Activated naive CD8-positive, alpha-beta T cell treated with anti-CD3 and anti-CD28 coated beads for 36 hours (primary cell): ENCODE data around the gene CERS6. TPM values are rescaled to one million over a fixed set of nuclear protein-coding genes. Genes with fewer than 3 reads are reported as not detected.

Experiments
- DNase-seq: peaks from one replicate; pipeline ENCODE4 v3.0.0; 2021
- H3K27ac Mint-ChIP-seq: one replicate; pipeline ENCODE4 v1.8.0; 2022; ENCODE audit warnings: mild to moderate bottlenecking, moderate library complexity, mixed read lengths
- H3K27me3 Mint-ChIP-seq: one replicate; pipeline ENCODE4 v1.8.0; 2022; ENCODE audit warnings: mild to moderate bottlenecking, mixed read lengths
- H3K36me3 Mint-ChIP-seq: one replicate; pipeline ENCODE4 v1.8.0; 2021; ENCODE audit warnings: mild to moderate bottlenecking, mixed read lengths
- H3K4me1 Mint-ChIP-seq: one replicate; pipeline ENCODE4 v1.8.0; 2021; ENCODE audit warnings: mixed read lengths
- H3K4me3 Mint-ChIP-seq: one replicate; pipeline ENCODE4 v1.8.0; 2022; ENCODE audit warnings: mild to moderate bottlenecking, moderate library complexity, mixed read lengths
- H3K9me3 Mint-ChIP-seq: one replicate; pipeline ENCODE4 v1.8.0; 2022; ENCODE audit warnings: mixed read lengths
- total RNA-seq, 2 experiments: library from RNA; stranded (reverse); gene quantifications; one replicate each; pipeline ENCODE4 v1.2.3, GENCODE V29; 2021

The CERS6 gene
- total RNA-seq, 2 experiments from 2014 or later: 20.6 to 21.3 TPM

GRCh38 chr2:168679081-168679480 is 223.0 kb downstream of the CERS6 start:
- no peak for DNase-seq
- H3K36me3 Mint-ChIP-seq: peaks cover 17% of the 10 kb centered on the region
- no peaks in the 10 kb centered on the region for H3K27me3 Mint-ChIP-seq
- H3K4me1 Mint-ChIP-seq: peaks cover 2% of the 10 kb centered on the region
- no peak overlapping the region for H3K4me3 Mint-ChIP-seq
- H3K27ac Mint-ChIP-seq: no peak overlapping the region
- no peaks in the 10 kb centered on the region for H3K9me3 Mint-ChIP-seq

DNA sequence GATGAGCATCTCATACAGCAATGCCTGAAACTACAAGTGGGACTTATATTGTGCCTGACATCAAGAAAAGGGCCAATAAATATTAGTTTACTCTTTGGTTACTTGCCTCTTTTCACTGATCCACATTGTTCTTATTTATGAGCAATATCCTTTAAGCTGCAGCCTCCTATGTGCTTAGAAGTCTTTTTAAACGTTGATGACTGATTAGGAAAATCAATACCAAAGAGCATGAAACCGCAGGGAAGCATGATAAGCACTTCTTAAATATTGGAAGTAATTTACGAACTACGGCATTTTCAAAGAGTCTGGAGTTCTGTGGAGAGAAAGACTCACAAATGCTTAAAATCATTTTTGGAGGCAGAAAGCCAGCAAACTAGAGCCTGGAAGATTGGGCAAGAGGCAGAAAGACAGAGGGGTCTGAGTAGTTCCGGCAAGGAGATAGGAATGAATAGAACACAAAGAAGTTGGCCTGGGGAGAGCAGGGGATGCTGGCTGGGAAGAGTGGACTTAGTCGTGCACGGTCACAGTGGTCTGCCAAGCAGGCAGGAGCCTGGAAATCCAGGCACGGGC is 223.8 kb downstream of the CERS6 start:
- Mint-ChIP-seq H3K27me3 (no peaks in the 10 kb centered on the region), H3K4me1 (peaks cover 2% of the 10 kb centered on the region), H3K9me3 (no peaks in the 10 kb centered on the region), H3K27ac (no peak overlapping the region), H3K4me3 (peak overlapping the region; percentile 5), H3K36me3 (peaks cover 13% of the 10 kb centered on the region)
- DNase-seq: no peak

DNA sequence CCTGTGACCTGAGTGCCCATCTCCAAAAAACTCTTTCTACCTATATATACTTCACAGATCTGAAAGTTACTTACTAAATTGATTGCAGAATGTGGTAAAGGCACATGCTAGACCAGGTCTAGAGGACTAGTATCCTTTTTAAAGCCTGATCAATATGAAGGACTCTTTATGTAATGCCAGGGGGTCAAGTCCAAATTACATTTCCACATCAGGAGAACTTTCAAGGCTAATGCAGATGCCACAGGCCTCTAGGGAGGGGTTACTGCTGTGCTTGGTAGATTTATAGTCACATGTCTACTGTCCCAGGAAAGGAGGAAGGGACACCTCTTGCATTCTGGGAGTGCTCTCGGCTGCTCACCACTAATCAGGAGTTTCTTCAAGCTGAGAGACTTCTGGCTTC is 227.9 kb downstream of the CERS6 start:
- Mint-ChIP-seq H3K9me3 (no peaks in the 10 kb centered on the region), H3K4me3 (no peak overlapping the region), H3K4me1 (no peaks in the 10 kb centered on the region), H3K27ac (no peak overlapping the region), H3K27me3 (no peaks in the 10 kb centered on the region), H3K36me3 (no peaks in the 10 kb centered on the region)
- DNase-seq: no peak

DNA sequence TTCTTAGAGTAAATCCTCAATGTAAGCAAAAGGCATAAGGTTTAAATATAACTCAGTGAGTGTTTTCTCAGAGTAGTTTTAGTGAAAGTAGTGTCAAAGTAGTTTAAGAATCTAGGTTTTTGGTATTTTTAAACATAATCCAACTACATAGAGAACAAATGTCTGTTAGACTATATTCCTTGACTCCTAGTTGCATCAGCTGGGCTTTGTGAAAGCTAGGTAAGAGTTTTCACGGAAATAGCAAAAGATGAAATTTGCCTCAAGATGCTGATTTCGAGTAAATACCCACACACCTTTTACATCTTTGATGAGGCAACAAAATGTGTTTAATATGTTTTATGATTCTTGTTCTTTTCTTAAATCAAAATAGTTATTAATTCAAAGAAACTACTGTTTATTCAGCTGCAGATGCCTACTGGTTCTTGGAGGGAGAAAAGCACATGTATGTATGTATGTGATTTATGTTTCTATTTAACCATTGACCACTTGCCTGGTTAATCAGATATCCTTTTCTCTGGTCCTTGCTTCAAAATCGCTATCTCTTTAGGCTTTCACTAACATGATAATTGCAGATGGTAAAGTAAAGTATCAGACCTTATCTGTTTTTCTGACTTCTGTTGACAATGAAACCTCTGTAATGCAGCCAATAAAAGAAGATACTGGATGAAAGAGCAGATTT is 229.0 kb downstream of the CERS6 start:
- H3K27ac Mint-ChIP-seq: no peak overlapping the region
- H3K27me3 Mint-ChIP-seq: no peaks in the 10 kb centered on the region
- H3K9me3 Mint-ChIP-seq: no peaks in the 10 kb centered on the region
- H3K36me3 Mint-ChIP-seq: no peaks in the 10 kb centered on the region
- no peak for DNase-seq
- H3K4me1 Mint-ChIP-seq: no peaks in the 10 kb centered on the region
- H3K4me3 Mint-ChIP-seq: no peak overlapping the region

DNA sequence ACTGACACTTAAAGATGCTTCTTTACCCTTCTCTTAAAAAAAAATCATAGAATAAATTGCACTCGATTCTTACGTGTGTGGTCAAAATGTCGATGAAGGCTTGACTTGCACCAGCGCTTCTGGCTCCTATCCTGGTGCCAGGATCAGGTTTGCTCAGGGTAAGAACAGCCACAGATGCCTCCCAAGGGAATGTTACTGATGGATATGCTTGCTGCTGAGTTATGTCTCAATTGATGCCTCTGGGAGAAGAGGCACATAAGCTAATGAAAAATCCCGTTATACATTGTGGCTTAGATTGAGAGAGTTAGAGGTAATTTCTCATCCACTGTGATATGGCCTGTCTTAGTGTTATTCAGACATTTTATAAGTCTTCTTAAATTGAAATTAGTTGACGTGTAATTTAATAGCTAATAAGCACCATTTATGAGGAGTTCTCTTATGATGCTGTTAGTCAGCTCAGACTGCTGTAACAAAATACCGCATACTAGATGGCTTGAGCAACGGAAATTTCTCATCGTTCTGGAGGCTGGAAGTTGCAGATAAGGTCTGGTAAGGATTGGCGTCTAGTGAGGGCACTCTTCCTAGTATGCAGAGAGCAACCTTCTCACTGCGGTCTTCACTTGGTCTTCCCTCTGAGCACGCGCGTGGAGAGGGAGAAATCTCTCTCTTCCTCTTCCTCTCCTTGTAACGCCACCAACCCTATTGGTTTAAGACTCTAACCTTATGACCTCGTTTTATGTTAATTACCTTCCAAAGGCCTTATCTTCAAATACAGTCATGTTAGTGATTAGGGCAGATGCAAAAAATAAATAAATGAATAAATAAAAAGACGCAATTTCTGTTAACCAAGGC is 229.8 kb downstream of the CERS6 start:
- Mint-ChIP-seq H3K27me3 (no peaks in the 10 kb centered on the region), H3K4me3 (no peak overlapping the region), H3K9me3 (no peaks in the 10 kb centered on the region), H3K4me1 (no peaks in the 10 kb centered on the region), H3K27ac (no peak overlapping the region), H3K36me3 (no peaks in the 10 kb centered on the region)
- no peak for DNase-seq

DNA sequence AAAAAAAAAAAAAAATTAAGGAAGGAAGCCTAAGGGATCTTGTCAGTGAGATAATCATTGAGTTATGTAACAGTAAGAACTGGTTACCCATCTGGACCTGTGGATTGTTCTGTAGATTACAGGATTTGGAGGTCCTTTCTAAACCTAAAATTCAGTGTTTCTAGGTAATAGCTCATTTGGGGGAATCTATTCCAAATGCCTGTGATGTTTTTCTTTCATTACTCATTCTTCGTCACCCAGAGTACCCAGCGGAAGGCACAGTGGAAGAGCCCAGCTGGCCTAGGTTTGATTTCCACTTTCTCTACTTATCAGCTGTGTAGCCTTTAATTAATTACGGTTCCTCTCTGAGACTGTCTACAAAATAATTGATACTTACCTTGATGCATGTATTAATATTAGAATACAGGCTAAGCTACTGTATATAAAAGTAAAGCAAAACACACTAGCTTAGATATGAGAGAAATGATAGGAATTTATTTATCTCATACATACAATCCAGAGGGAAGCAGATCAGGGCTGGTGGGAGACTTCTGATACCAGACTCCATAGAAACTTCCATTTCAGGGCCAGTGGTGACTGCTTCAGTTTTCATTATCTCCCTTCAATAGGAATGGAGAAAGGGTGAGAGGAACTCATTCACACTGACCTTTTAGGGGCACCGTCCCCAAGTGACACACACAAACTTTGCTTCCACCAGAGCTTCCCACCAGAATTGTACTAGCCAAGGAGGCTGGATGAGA is 230.6 kb downstream of the CERS6 start:
- Mint-ChIP-seq H3K36me3 (peaks cover 6% of the 10 kb centered on the region), H3K4me3 (no peak overlapping the region), H3K27me3 (no peaks in the 10 kb centered on the region), H3K27ac (no peak overlapping the region), H3K4me1 (no peaks in the 10 kb centered on the region), H3K9me3 (no peaks in the 10 kb centered on the region)
- DNase-seq: no peak

- H3K4me3 Mint-ChIP-seq: no peak overlapping the region
- H3K9me3 Mint-ChIP-seq: no peaks in the 10 kb centered on the region
- DNase-seq: no peak
- H3K27ac Mint-ChIP-seq: no peak overlapping the region
- H3K4me1 Mint-ChIP-seq: peaks cover 2% of the 10 kb centered on the region
- H3K36me3 Mint-ChIP-seq: peaks cover 10% of the 10 kb centered on the region
- no peaks in the 10 kb centered on the region for H3K27me3 Mint-ChIP-seq
Observed at GRCh38 chr2:168687314-168687713, 231.2 kb downstream of the CERS6 start.

GRCh38 chr2:168690381-168690885 is 234.4 kb downstream of the CERS6 start:
- no peak overlapping the region for H3K4me3 Mint-ChIP-seq
- H3K36me3 Mint-ChIP-seq: peaks cover 23% of the 10 kb centered on the region
- H3K27ac Mint-ChIP-seq: no peak overlapping the region
- peaks cover 2% of the 10 kb centered on the region for H3K4me1 Mint-ChIP-seq
- no peaks in the 10 kb centered on the region for H3K9me3 Mint-ChIP-seq
- DNase-seq: no peak
- H3K27me3 Mint-ChIP-seq: no peaks in the 10 kb centered on the region

DNA sequence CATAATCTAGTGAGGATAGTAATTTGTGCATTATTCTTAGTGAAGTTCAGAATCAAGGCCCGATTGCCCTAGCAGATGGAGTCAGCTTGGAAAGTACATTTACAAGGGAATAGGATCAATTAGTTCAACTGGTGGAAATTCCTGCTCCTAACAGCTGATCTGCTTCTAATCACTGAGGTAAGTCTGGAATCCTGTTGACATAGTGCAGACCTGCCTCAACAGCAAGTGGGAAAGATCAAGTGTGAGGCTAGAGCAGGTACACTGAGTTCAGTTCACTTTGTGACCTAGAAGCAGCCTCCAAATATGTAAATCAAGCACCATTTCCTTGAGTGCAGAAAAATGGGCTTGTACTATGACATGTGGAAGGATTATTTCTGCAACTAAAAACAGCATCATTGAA is 235.1 kb downstream of the CERS6 start:
- H3K9me3 Mint-ChIP-seq: no peaks in the 10 kb centered on the region
- no peaks in the 10 kb centered on the region for H3K27me3 Mint-ChIP-seq
- H3K4me3 Mint-ChIP-seq: no peak overlapping the region
- DNase-seq: no peak
- H3K27ac Mint-ChIP-seq: no peak overlapping the region
- H3K4me1 Mint-ChIP-seq: peaks cover 2% of the 10 kb centered on the region
- peaks cover 28% of the 10 kb centered on the region for H3K36me3 Mint-ChIP-seq

GRCh38 chr2:168692132-168692744 is 236.2 kb downstream of the CERS6 start:
- Mint-ChIP-seq H3K27ac (no peak overlapping the region), H3K27me3 (no peaks in the 10 kb centered on the region)
- DNase-seq: no peak

GRCh38 chr2:168694173-168694572 is 238.1 kb downstream of the CERS6 start:
- no peaks in the 10 kb centered on the region for H3K9me3 Mint-ChIP-seq
- H3K27me3 Mint-ChIP-seq: no peaks in the 10 kb centered on the region
- H3K4me3 Mint-ChIP-seq: no peak overlapping the region
- H3K36me3 Mint-ChIP-seq: peaks cover 52% of the 10 kb centered on the region
- no peak overlapping the region for H3K27ac Mint-ChIP-seq
- no peak for DNase-seq
- H3K4me1 Mint-ChIP-seq: peaks cover 2% of the 10 kb centered on the region

More at GRCh38 chr2:168692132-168692744, 236.2 kb downstream of the CERS6 start:
- H3K9me3 Mint-ChIP-seq: no peaks in the 10 kb centered on the region
- H3K4me3 Mint-ChIP-seq: no peak overlapping the region
- H3K36me3 Mint-ChIP-seq: peaks cover 37% of the 10 kb centered on the region
- peaks cover 2% of the 10 kb centered on the region for H3K4me1 Mint-ChIP-seq

- no peaks in the 10 kb centered on the region for H3K9me3 Mint-ChIP-seq
- H3K36me3 Mint-ChIP-seq: peaks cover 55% of the 10 kb centered on the region
- no peak for DNase-seq
- no peak overlapping the region for H3K27ac Mint-ChIP-seq
- H3K4me3 Mint-ChIP-seq: no peak overlapping the region
- H3K4me1 Mint-ChIP-seq: peaks cover 2% of the 10 kb centered on the region
- no peaks in the 10 kb centered on the region for H3K27me3 Mint-ChIP-seq
Observed at GRCh38 chr2:168694866-168695265, 238.8 kb downstream of the CERS6 start.

- DNase-seq: no peak
- Mint-ChIP-seq H3K27me3 (no peaks in the 10 kb centered on the region), H3K36me3 (peaks cover 46% of the 10 kb centered on the region), H3K4me1 (no peaks in the 10 kb centered on the region), H3K9me3 (no peaks in the 10 kb centered on the region), H3K27ac (no peak overlapping the region), H3K4me3 (no peak overlapping the region)
Observed at GRCh38 chr2:168697668-168698121, 241.6 kb downstream of the CERS6 start.

- H3K36me3 Mint-ChIP-seq: peaks cover 43% of the 10 kb centered on the region
- H3K27ac Mint-ChIP-seq: no peak overlapping the region
- H3K27me3 Mint-ChIP-seq: no peaks in the 10 kb centered on the region
- H3K9me3 Mint-ChIP-seq: no peaks in the 10 kb centered on the region
- H3K4me1 Mint-ChIP-seq: no peaks in the 10 kb centered on the region
- no peak for DNase-seq
- no peak overlapping the region for H3K4me3 Mint-ChIP-seq
Observed at GRCh38 chr2:168698969-168699368, 242.9 kb downstream of the CERS6 start.
